Measurements from ENCODE around the gene ASB14.

GRCh38 chr3:57292159-57292896 is at the start of gene ASB14:
- TF ChIP-seq, protein P1, sequence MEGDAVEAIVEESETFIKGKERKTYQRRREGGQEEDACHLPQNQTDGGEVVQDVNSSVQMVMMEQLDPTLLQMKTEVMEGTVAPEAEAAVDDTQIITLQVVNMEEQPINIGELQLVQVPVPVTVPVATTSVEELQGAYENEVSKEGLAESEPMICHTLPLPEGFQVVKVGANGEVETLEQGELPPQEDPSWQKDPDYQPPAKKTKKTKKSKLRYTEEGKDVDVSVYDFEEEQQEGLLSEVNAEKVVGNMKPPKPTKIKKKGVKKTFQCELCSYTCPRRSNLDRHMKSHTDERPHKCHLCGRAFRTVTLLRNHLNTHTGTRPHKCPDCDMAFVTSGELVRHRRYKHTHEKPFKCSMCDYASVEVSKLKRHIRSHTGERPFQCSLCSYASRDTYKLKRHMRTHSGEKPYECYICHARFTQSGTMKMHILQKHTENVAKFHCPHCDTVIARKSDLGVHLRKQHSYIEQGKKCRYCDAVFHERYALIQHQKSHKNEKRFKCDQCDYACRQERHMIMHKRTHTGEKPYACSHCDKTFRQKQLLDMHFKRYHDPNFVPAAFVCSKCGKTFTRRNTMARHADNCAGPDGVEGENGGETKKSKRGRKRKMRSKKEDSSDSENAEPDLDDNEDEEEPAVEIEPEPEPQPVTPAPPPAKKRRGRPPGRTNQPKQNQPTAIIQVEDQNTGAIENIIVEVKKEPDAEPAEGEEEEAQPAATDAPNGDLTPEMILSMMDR (conservative IDR thresholded peaks at IDR 0.05; ENCODE audit: low read depth, low read length): no peak
- TF ChIP-seq EZH2 (IDR thresholded peaks at IDR 0.05; ENCODE audit: borderline replicate concordance, low read depth, low read length, poor library complexity, severe bottlenecking): no peak

All from A673 (cell line).